IMR-90 (cell line): ENCODE measurements around the gene NKAIN4. TPM values are rescaled to one million over a fixed set of nuclear protein-coding genes. Genes with fewer than 3 reads are reported as not detected.

Source experiments
- ATAC-seq: fragments of 200-7000 bp; cut with Tn5 transposase; 2 replicates; pipeline ENCODE4 v1.9.1; 2020; ENCODE audit warnings: low read depth, mild to moderate bottlenecking, moderate library complexity
- BruUV-seq: library from RNA; stranded (reverse); fragments of 400-500 nt; replicated peaks from 2 replicates; lab custom pipeline; 2021; lab: Mats Ljungman, UMichigan
- CTCF ChIA-PET: fragments of 300-600 bp; formaldehyde crosslinking; extraction: SDS; loops from one replicate; lab custom pipeline; 2021; ENCODE audit warnings: antibody characterized with exemption; lab: Yijun Ruan, JAX
- POLR2A ChIA-PET: fragments of 300-600 bp; sonication (Branson Sonifier 250); formaldehyde crosslinking; loops from one replicate; lab custom pipeline; 2022; ENCODE audit warnings: antibody characterized with exemption; ENCODE audit not compliant: unreplicated experiment; lab: Charles Lee
- DNase-seq: peaks from one replicate; pipeline ENCODE4 v3.0.0; 2013
- H2AFZ ChIP-seq: replicated peaks from 2 replicates; pipeline ENCODE3; 2013; ENCODE audit warnings: low read length, mild to moderate bottlenecking; ENCODE audit not compliant: poor library complexity
- H2AK5ac ChIP-seq: 2 replicates; pipeline ENCODE4 v1.6.1; 2013; ENCODE audit warnings: low read depth, low read length, inconsistent platforms
- H2AK9ac ChIP-seq: replicated peaks from 2 replicates; pipeline ENCODE3; 2013; ENCODE audit warnings: mild to moderate bottlenecking, low read depth, low read length, moderate library complexity; ENCODE audit not compliant: poor library complexity
- H2BK120ac ChIP-seq: 2 replicates; pipeline ENCODE4 v1.6.1; 2013; ENCODE audit warnings: low read depth, low read length, inconsistent platforms
- H2BK15ac ChIP-seq: 3 replicates; pipeline ENCODE4 v1.6.1; 2013; ENCODE audit warnings: low read depth, low read length, inconsistent platforms
- H2BK20ac ChIP-seq: 2 replicates; pipeline ENCODE4 v1.6.1; 2013; ENCODE audit warnings: low read depth, mild to moderate bottlenecking, inconsistent platforms, low read length, moderate library complexity
- H2BK5ac ChIP-seq: 2 replicates; pipeline ENCODE4 v1.6.1; 2013; ENCODE audit warnings: mild to moderate bottlenecking, low read depth, low read length, inconsistent platforms; ENCODE audit not compliant: poor library complexity, severe bottlenecking
- H3K14ac ChIP-seq: replicated peaks from 2 replicates; pipeline ENCODE4 v1.6.1; 2013; ENCODE audit warnings: low read depth, low read length, inconsistent platforms
- H3K18ac ChIP-seq: 2 replicates; pipeline ENCODE4 v1.6.1; 2013; ENCODE audit warnings: low read depth, low read length, control low read depth
- H3K23ac ChIP-seq: 2 replicates; pipeline ENCODE4 v1.6.1; 2013; ENCODE audit warnings: low read depth, low read length, inconsistent platforms
- H3K27ac ChIP-seq: 2 replicates; pipeline ENCODE4 v1.5.1; 2013; ENCODE audit warnings: mild to moderate bottlenecking, control low read depth, low read length; ENCODE audit not compliant: insufficient read depth
- H3K27me3 ChIP-seq: 2 replicates; pipeline ENCODE4 v1.6.1; 2013; ENCODE audit warnings: low read length; ENCODE audit not compliant: control insufficient read depth, insufficient read depth
- H3K36me3 ChIP-seq: 2 replicates; pipeline ENCODE4 v1.6.1; 2013; ENCODE audit warnings: low read length, mixed read lengths; ENCODE audit not compliant: control insufficient read depth, insufficient read depth
- H3K4ac ChIP-seq: 2 replicates; pipeline ENCODE4 v1.6.1; 2013; ENCODE audit warnings: low read depth, low read length, inconsistent platforms
- H3K4me1 ChIP-seq: 2 replicates; pipeline ENCODE4 v1.6.1; 2013; ENCODE audit warnings: low read length, mixed read lengths; ENCODE audit not compliant: control insufficient read depth, insufficient read depth
- H3K4me2 ChIP-seq: 2 replicates; pipeline ENCODE4 v1.6.1; 2013; ENCODE audit warnings: low read depth, mild to moderate bottlenecking, control low read depth, low read length, moderate library complexity
- H3K4me3 ChIP-seq: 2 replicates; pipeline ENCODE4 v1.5.1; 2013; ENCODE audit warnings: low read depth, mild to moderate bottlenecking, control low read depth, low read length, moderate library complexity; ENCODE audit not compliant: insufficient read depth
- H3K56ac ChIP-seq: 2 replicates; pipeline ENCODE4 v1.6.1; 2013; ENCODE audit warnings: low read length, inconsistent platforms; ENCODE audit not compliant: insufficient read depth; ENCODE audit errors: extremely low read depth
- H3K79me1 ChIP-seq, 2 experiments: 2 replicates each; pipeline ENCODE4 v1.6.1; 2013; ENCODE audit warnings: low read length in 2 of 2, inconsistent platforms in 1 of 2, low read depth in 1 of 2
- H3K9ac ChIP-seq: 2 replicates; pipeline ENCODE4 v1.6.1; 2013; ENCODE audit warnings: low read depth, low read length, control low read depth
- H3K9me1 ChIP-seq: 2 replicates; pipeline ENCODE4 v1.6.1; 2013; ENCODE audit warnings: low read length, inconsistent platforms; ENCODE audit not compliant: insufficient read depth
- H3K9me3 ChIP-seq: 2 replicates; pipeline ENCODE4 v1.6.1; 2013; ENCODE audit warnings: low read length; ENCODE audit not compliant: control insufficient read depth, insufficient read depth
- H4K20me1 ChIP-seq: 2 replicates; pipeline ENCODE4 v1.6.1; 2013; ENCODE audit warnings: low read length, inconsistent platforms; ENCODE audit not compliant: insufficient read depth
- H4K5ac ChIP-seq: 2 replicates; pipeline ENCODE4 v1.6.1; 2013; ENCODE audit warnings: mild to moderate bottlenecking, low read depth, low read length, control low read depth
- H4K8ac ChIP-seq, 2 experiments: 2 replicates each; pipeline ENCODE4 v1.6.1; 2013; ENCODE audit warnings: low read depth in 2 of 2, low read length in 2 of 2, control low read depth in 1 of 2, inconsistent platforms in 1 of 2
- H4K91ac ChIP-seq: 2 replicates; pipeline ENCODE4 v1.6.1; 2013; ENCODE audit warnings: low read depth, low read length, inconsistent platforms; ENCODE audit not compliant: insufficient read depth
- CHD1 ChIP-seq: IDR thresholded peaks from 2 replicates; pipeline ENCODE4 v1.6.1; 2012; ENCODE audit warnings: low read depth, low read length, improper control_type of control experiment
- RCOR1 ChIP-seq: IDR thresholded peaks from 2 replicates; pipeline ENCODE4 v1.6.1; 2012; ENCODE audit warnings: mild to moderate bottlenecking, low read length, improper control_type of control experiment; ENCODE audit not compliant: insufficient replicate concordance
- WGBS, 2 experiments: methylation state at CpG; one replicate each; pipeline versions ENCODE4 v1.1.5 to v1.1.7; 2013; ENCODE audit warnings: missing lambda C conversion rate in 2 of 2; ENCODE audit not compliant: insufficient read length in 1 of 2; ENCODE audit errors: extremely low coverage in 2 of 2; 5-methylcytosine and 5-hydroxymethylcytosine counted together
- dilution Hi-C: fragments of 300-500 bp; cut with HindIII; formaldehyde crosslinking; loops from one replicate; pipeline ENCODE4 v1.14.3; 2018; ENCODE audit warnings: low sequenced_read_pairs; ENCODE audit not compliant: unreplicated experiment
- in situ Hi-C: fragments of 300-500 bp; cut with MboI; formaldehyde crosslinking; loops from 3 replicates; pipeline ENCODE4 v1.14.3; 2019; ENCODE audit warnings: low sequenced_read_pairs, inconsistent platforms, mixed read lengths
- intact Hi-C: fragments of 100-400 bp; cut with micrococcal nuclease; formaldehyde crosslinking; loops from 2 replicates; pipeline ENCODE4 v1.10.0; 2022
- microRNA-seq, 2 experiments: library from miRNA; stranded (forward) in 1 of 2; unstranded in 1 of 2; fragments of 10-50 nt in 1 of 2; fragments of <30 nt in 1 of 2; gene quantifications in 1 of 2; microRNA quantifications in 1 of 2; one replicate each; pipeline versions ENCODE3 to v1.1.0; 2013 to 2020; ENCODE audit not compliant: insufficient read depth in 1 of 2, insufficient read length in 1 of 2, unreplicated experiment in 1 of 2
- polyA plus RNA-seq, 3 experiments: library from polyadenylated mRNA; depleted of rRNA; stranded (reverse); fragments of >200 nt; gene quantifications; 2 replicates each; pipeline ENCODE4 v1.2.3, GENCODE V29; 2012; ENCODE audit warnings: low replicate concordance in 1 of 3
- small RNA-seq, 5 experiments: library from RNA; depleted of rRNA; stranded (forward); fragments of <200 nt; gene quantifications; one replicate each; pipeline ENCODE3, GENCODE V24; 2012
- total RNA-seq: library from RNA; depleted of rRNA; stranded (reverse); fragments of >200 nt; gene quantifications from 2 replicates; pipeline ENCODE4 v1.2.3, GENCODE V29; 2012; rRNA removed

The NKAIN4 gene
- total and polyA plus RNA-seq, 2 of the 4 experiments (the other 2 are of a cell fraction): not detected

GRCh38 chr20:63190828-63191227 is 63.4 kb downstream of the NKAIN4 start:
- in situ Hi-C loops (no loop called here), intact Hi-C loops (no loop called here), dilution Hi-C loops (no loop called here)
- Histone ChIP-seq H3K4me1 (no peaks in the 10 kb centered on the region), H3K4ac (no peak overlapping the region), H3K79me1 (peaks cover 0 to 18% of the 10 kb centered on the region in 2 experiments; a peak in 2 of 4 replicates), H3K18ac (no peak overlapping the region), H2AK5ac (no peak overlapping the region), H3K56ac (no peak overlapping the region), H2BK20ac (no peak overlapping the region), H4K5ac (no peak overlapping the region), H4K20me1 (peaks cover 23% of the 10 kb centered on the region), H3K27me3 (no peaks in the 10 kb centered on the region; the same call in 1 of the 2 replicates), H3K9me3 (no peaks in the 10 kb centered on the region), H3K4me3 (no peak overlapping the region), H3K14ac (no peak overlapping the region), H3K27ac (no peak overlapping the region), H2BK120ac (no peak overlapping the region), H2AFZ (no peak overlapping the region), H4K8ac (no peak overlapping the region), H3K9me1 (0 out of 2 replicates have a peak, but pooled peaks cover 3% of the 10 kb centered on the region), H2BK15ac (no peak overlapping the region), H4K91ac (no peak overlapping the region), H2BK5ac (no peak overlapping the region), H2AK9ac (no peak overlapping the region), H3K36me3 (peaks cover 7% of the 10 kb centered on the region), H3K23ac (no peak overlapping the region), H3K4me2 (no peak overlapping the region), H3K9ac (no peak overlapping the region)
- no peak for DNase-seq
- TF ChIP-seq CHD1 (no peak), RCOR1 (no peak)
- 86% methylated on average over 19 of the region's 20 CpGs; no CpG with 5 or more reads in 1 of the 2 experiments for WGBS, 2 experiments
- ATAC-seq: no peak
- ChIA-PET CTCF (no interaction called here), POLR2A (interaction anchor here (0.6 kb wide), 1 partner anchor 13 kb away, joined by 3 read pairs; no protein-coding TSS in a partner anchor)
- BruUV-seq: no TSS peak

Small RNAs within 50 kb of the gene (microRNA-seq; reads per million reads assigned to microRNA genes)
- gene MIR3196 (0 to 1.0 reads per million in 2 experiments), gene MIR4326 (1.8 to 23.8 reads per million in 2 experiments)

Small RNAs within 50 kb of the gene (small RNA-seq; reads per million reads assigned to genes)
- gene MIR3196 (0 to 3.1 (median 0) reads per million in 5 experiments), gene MIR4326 (0 to 1.8 (median 0.07) reads per million in 5 experiments)

Other genes with a start within 250 kb of the NKAIN4 start
- gene BHLHE23, start 247.5 kb downstream of the NKAIN4 start, total RNA-seq: not detected in 2 replicates
- gene BHLHE23, start 247.5 kb downstream of the NKAIN4 start, polyA plus RNA-seq (2012; rRNA removed): not detected in 2 replicates
- 10.9 and 13.9 TPM in 2 replicates for gene YTHDF1, start 38.3 kb downstream of the NKAIN4 start, total RNA-seq
- gene YTHDF1, start 38.3 kb downstream of the NKAIN4 start, polyA plus RNA-seq (2012; rRNA removed): 21.3 and 22.6 TPM in 2 replicates
- gene BIRC7, start 18.6 kb downstream of the NKAIN4 start, total RNA-seq: not detected in 2 replicates
- not detected in 2 replicates for gene BIRC7, start 18.6 kb downstream of the NKAIN4 start, polyA plus RNA-seq (2012; rRNA removed)
- gene ARFGAP1, start 18.4 kb upstream of the NKAIN4 start, total RNA-seq: 54.7 and 59.1 TPM in 2 replicates
- gene ARFGAP1, start 18.4 kb upstream of the NKAIN4 start, polyA plus RNA-seq (2012; rRNA removed): 194 and 203 TPM in 2 replicates
- not detected in 2 replicates for gene COL20A1, start 38.7 kb upstream of the NKAIN4 start, total RNA-seq
- gene COL20A1, start 38.7 kb upstream of the NKAIN4 start, polyA plus RNA-seq (2012; rRNA removed): not detected in 2 replicates
- not detected in 2 replicates for gene CHRNA4, start 106.9 kb upstream of the NKAIN4 start, total RNA-seq
- gene CHRNA4, start 106.9 kb upstream of the NKAIN4 start, polyA plus RNA-seq (2012; rRNA removed): not detected in 2 replicates
- gene KCNQ2, start 218.2 kb upstream of the NKAIN4 start, total RNA-seq: not detected in 2 replicates
- 0.02 TPM in 1 of 2 replicates, not detected in the other for gene KCNQ2, start 218.2 kb upstream of the NKAIN4 start, polyA plus RNA-seq (2012; rRNA removed)
- 1.3 and 2.2 TPM in 2 replicates for gene EEF1A2, start 244.6 kb upstream of the NKAIN4 start, total RNA-seq
- 3.2 and 4.6 TPM in 2 replicates for gene EEF1A2, start 244.6 kb upstream of the NKAIN4 start, polyA plus RNA-seq (2012; rRNA removed)